Stimulated activated CD8-positive, alpha-beta memory T cell treated with anti-CD3 and anti-CD28 coated beads, Interleukin-4, amount 100 ng/mL, for 24 hours (primary cell): ENCODE measurements around the gene FOXK1.
"Not testable (repeated sequence)": the region's sequence is repeated elsewhere in the genome, so short reads cannot be mapped to it uniquely, and the experiment has no call there.

ENCODE experiments used
- DNase-seq: peaks from one replicate; pipeline ENCODE4 v3.0.0-alpha.2; 2020; ENCODE audit warnings: low read depth

FOXK1 gene

DNA sequence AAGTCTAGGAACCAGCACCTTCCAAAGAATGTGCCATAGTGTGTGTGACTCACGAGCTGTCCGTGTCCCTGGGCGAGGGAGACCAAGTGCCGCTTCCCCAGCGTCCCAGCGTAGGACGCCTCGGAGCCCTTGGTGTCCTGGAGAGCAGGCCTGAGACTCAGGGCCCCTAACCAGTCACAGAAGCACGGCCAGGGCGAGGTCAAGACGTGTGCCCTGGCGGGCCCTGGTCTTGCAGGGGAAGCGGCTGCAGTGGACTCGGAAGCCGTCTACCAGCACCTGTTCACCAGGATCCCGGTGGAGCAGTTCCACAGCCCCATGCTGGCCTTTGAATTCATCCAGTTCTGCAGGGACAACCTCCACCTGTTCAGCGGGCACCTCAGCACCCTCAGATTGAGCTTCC lies 103.9 kb downstream of the FOXK1 start:
- DNase-seq, result no peak

DNA sequence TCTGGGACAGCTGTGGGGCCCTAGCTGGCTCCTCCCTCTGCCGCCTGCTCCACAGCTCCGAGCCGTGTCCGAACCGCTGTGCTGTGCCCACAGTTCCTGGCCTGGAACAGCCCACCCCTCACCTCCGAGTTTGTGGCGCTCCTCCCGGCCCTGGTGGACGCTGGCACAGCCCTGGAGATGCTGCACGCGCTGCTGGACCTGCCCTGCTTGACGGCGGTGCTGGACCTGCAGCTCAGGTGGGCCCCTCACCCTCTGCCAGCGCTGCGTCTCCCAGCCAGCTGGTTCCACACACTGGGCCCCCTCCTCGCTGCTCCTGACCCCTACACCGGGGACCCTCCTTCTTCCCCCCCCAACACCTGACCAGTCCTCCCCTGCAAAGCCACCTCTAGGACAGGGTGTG lies 105.4 kb downstream of the FOXK1 start:
- DNase-seq, result no peak

DNA sequence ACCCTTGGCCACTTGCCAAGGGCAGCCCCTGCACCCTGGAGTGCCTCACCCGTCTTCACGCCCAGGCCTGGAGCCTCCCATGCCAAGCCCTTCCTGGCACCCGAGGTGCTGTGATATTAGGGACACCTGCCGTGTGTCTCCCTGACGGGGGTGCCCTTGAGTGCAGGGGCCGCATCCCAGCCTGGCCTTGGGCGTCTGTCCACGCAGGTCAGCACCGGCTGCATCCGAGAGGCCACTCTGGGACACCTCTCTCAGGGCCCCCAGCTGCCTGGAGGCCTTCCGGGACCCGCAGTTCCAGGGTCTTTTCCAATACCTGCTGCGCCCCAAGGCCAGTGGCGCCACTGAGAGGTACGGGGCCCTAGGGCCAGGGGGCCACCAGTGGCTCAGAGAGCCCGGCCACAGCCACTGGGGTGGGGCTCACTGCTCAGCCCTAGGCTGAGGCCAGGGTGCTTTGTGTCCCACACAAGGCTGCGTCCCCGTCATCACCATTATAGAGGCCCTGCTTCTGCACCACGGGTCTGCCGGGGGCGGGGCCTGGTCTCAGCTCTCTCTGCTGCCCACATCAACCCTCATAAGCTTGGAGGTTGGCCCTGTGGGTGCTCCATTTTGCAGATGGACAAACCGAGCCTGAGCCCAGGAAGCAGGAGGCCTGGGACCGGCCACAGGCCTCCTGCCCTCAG lies 106.0 kb downstream of the FOXK1 start:
- no peak for DNase-seq

DNA sequence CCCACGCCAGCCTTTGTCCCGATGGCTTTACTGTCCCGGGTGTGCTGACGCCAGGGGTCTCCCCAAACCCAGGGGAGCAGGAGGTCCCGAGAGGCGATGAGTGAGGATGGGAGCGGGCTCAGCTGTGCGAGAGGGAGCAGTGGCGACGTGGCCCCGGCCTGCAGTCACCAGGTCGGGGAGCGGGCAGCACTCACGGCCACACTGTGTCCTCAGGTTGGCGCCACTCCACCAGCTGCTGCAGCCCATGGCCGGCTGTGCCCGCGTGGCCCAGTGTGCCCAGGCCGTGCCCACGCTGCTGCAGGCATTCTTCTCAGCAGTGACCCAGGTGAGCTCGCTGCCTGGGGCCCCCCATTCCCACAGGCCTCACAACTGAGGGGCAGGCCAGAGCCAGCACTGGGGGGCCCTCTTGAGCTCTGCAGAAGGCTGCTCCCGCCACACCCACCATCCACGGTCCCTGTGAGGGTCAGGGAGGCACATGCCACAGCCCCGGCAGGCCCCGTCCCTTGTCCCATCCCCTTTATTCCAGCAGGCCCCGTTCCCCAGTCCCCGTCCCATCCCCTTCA lies 106.6 kb downstream of the FOXK1 start:
- DNase-seq, result no peak

DNA sequence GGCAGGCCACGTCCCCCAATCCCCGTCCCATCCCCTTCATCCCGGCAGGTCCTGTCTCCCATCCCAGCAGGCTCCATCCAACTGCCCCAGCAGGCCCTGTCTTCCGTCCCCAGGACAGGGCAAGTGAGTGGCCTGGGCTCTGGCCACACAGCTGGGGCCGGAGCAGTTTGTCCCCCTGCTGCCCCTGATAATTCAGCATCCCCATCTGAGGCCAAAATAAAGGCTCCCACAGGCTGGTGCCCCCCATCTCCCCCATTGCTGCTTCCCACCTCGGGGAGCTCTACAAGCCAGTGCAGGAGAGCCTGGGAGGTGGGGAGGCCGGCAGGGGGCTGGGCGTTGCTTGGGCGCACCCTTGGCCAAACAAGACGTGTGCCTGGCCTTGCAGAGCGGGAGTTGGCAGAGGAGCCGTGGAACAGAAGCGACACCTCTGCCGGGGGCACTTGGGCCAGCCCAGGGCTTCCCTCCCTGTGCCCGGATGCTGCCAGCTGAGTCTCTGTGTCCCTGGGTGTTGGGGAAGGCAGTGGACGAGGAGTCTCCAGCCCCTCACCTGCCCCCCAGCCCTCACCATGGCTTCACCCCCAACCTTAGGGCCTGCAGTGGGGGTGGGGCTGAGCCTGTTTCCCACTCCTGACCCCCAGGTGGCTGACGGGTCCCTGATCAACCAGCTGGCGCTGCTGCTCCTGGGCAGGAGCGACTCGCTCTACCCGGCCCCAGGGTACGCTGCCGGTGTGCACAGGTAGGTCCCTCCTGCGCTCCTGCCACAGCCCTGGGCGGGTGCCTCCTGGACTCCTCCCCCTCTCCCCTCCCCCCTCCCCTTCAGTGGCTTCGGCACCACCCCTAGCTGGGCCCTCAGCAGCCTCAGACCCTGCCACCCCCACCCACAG lies 107.3 kb downstream of the FOXK1 start:
- DNase-seq, result no peak

DNA sequence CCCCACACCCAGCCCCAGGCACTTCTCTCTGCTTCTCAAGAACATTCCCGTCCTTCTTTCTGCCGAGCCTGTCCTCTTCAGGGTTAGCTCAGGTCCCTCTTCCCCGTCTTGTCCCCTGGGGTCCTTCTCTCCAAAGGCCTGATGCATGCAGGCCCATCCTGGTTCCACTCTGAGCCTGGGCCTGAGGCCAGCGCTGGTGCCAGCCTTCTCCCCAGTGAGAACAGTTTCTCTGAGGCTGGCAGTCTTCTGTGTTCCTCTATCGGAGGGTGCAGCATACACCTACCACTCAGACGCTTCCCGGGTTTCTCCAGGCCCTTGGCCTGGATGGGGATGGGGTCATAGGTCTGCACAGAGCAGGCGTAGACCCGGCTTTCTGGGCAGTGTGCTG lies 108.0 kb downstream of the FOXK1 start:
- no peak for DNase-seq

DNA sequence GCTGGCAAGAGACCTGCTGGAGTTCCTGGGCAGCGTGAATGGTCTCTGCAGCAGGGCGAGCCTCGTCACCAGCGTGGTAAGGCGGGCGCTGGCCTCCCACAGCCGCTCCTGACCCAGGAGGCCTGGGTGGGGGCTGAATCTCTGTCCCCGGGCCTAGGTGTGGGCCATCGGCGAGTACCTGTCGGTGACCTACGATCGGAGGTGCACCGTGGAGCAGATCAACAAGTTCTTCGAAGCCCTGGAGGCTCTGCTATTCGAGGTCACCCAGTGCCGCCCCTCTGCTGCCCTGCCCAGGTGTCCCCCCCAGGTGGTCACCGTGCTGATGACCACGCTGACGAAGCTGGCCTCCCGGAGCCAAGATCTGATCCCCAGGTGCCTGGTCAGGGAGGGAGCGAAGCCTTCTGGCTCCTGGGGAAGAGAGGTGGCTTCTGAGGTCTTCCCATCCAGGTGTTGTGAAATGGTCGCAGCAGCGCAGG lies 108.5 kb downstream of the FOXK1 start:
- no peak for DNase-seq

DNA sequence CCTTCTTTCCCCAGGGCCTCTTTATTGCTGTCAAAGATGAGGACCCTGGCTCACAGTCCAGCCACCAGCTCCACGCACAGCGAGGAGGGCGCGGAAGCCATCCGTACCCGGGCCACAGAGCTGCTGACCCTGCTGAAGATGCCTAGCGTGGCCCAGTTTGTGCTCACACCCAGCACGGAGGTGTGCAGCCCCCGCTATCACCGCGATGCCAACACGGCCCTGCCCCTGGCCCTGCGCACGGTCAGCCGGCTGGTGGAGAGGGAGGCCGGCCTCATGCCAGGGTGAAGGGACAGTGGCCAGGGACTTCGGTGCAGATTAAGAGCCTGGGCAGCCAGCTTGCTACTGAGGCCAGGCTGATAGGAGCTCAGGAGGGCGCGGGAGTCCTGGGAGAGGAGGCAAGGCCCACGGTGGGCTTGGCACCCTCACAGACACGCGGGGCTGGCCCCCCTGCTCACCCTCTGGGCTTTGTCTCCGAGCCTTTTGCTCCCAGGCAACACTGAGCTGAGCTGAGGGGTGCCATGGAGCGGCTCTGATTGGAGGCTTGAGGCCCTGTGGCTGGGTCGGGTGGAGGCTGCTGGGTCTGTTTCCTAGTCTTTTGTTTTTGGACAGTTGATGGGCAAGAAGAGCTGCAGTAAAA lies 109.1 kb downstream of the FOXK1 start:
- DNase-seq, result no peak

DNA sequence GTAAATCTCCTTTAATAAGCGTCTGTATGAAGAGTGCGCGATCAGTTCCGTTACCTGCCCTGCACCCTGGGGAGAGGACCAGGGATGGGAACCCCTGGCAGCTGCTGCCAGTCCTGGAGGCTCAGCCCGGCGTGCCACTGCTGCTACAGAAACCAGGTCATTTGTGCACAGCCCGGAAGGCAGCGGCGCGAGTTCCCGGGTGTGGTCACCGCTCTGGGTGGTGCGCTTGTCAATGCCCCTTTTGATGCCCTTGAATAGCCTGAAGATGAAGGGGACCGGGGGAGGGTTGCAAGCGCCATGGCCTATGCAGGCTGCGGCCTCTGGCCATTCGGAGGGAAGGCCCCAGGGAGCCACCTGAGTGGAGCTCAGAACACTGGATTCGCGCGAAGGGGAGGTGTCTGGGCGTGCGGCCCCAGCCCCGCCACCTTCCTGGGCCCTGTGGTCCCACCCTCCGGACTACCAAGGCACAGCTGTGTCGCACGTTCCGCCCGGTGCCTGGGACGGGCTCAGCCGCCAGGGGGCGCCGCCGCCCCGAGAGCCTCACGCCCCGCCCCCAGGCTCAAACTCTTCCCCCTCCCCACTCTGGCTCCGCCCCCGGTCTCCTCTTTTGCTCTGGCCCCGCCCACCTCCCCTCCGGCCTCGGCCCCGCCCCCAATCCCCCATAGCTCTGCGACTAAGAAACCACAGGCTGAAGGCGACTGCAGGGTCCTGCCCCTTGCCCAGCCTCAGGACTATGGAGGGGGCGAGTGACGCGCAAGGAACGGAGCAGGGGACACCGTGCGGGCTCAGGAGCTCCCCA lies 109.8 kb downstream of the FOXK1 start:
- DNase-seq, result peak; percentile 75

DNA sequence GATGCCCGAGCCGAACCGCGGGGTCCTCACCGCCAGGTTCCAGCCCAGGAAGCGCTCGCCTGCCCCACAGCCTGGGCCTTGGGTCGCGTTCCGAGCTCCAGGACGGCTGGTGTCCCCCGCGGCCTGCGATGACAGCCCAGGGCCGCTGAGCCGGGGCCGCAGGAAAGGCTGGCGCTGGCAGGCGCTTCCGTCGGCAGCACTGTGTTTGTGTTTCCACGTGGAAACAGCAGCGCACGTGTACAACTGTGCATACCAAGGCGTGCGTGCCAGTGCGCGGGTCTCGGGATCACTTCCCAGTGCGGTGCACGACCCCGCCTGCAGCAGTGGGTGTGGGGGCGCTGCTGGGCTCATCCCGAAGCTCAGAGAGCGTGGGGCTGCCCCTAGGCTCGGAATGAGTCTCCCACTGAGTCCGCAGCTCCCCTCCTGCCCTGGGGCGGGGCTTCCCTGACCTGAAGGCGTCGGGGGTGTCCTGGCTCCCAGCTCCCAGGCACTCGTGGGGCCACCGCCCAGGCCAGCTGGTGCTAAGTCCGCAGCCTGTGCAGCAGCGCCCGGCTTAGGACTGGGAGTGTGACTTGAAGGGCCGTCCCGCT lies 110.5 kb downstream of the FOXK1 start:
- no peak for DNase-seq

DNA sequence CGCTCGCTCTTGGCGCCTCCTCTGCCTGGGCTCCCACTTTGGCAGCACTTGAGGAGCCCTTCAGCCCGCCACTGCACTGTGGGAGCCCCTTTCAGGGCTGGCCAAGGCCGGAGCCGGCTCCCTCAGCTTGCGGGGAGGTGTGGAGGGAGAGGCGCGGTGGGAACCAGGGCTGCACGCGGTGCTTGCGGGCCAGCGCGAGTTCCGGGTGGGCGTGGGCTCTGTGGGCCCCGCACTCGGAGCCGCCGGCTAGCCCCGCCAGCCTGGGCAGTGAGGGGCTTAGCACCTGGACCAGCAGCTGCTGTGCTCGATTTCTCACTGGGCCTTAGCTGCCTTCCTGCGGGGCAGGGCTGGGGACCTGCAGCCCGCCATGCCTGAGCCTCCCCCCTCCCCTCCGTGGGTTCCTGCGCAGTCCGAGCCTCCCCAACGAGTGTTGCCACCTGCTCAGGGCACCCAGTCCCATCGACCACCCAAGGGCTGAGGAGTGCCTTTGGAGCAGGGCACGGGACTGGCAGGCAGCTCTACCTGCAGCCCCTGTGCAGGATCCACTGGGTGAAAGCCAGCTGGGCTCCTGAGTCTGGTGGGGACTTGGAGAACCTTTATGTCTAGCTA lies 111.4 kb downstream of the FOXK1 start:
- DNase-seq, result not testable (repeated sequence)

DNA sequence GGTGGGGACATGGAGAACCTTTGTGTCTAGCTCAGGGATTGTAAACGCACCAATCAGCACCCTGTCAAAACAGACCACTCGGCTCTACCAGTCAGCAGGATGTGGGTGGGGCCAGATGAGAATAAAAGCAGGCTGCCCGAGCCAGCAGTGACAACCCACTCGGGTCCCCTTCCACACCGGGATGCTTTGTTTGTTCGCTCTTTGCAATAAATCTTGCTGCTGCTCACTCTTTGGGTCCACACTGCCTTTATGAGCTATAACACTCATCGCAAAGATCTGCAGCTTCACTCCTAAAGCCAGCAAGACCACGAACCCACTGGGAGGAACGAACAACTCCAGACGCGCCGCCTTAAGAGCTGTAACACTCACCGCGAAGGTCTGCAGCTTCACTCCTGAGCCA lies 112.1 kb downstream of the FOXK1 start:
- DNase-seq, result not testable (repeated sequence)

DNA sequence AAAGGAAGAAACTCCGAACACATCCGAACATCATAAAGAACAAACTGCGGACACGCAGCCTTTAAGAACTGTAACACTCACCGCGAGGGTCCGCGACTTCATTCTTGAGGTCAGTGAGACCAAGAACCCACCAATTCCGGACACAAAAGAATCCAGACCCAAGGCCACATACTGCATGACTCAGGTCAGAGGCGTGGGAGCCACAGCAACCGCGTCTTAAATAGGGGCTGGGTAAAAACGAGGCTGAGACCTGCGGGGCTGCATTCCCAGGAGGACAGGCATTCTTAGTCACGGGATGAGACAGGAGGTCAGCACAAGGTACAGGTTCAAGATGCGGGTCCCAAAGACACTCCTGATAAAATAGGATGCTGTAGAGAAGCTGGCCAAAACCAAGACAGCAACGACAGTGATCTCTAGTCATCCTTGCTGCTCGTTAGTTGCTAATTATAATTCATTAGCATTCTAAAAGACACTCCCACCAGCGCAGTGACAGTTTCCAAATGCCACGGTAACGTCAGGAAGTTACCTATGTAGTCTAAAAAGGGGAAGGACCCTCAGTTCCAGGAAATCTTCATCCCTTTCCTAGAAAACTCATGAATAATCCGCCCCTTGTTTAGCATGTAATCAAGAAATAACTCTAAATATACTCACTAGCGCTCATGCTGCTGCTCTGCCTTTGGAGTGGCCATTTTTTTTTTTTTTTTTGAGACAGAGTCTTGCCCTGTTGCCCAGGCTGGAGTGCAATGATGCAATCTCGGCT lies 112.7 kb downstream of the FOXK1 start:
- no peak for DNase-seq

DNA sequence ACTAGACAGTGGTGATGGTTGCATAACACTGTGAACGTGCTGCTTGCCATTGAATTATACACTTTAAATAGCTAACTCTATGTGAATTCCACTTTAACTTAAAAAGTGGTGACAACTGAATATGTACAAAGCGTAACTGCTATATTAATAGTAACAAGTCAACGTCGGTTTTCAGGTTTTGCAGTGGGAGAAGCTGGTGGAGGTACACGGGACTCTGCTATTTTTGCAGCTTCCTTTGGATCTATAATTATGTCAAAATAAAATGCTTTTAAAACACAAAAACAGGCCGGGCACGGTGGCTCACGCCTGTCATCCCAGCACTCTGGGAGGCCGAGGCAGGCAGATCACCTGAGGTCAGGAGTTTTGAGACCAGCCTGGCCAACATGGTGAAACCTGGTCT lies 114.4 kb downstream of the FOXK1 start:
- no peak for DNase-seq

DNA sequence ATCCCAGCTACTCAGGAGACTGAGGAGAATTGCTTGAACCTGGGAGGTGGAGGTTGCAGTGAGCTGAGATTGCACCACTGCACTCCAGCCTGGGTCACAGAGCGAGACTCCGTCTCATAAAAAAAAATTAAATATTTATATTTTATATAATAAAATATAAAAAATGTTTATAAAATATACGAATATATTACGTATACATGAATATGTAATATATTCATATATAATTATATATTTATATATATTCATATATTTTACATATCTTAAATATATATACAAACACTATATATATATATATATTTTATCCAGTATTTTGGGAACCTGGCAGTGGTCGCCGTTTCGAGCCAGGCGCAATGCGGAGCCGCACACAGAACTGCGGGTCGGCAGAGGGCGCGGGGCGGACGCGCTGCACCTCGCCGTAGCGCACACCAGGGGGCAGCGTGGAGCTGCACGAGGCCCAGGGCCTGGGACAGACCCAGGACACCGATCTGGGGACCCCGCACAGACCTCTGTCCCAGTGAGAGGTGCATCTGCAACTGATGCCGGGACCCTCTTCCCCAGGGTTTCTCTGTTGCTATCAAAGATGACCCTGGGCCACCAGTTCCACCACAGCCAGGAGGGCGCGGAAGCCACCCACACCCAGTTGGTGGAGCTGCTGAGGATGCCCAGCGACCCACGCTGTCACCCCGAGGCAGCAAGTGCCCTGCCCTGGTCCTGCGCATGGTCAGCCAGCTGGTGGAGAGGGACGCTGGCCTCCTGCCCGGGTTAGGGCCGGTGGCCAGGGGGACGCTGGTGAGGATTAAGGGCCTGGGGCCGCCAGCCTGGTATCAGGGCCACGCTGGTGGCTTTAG lies 116.0 kb downstream of the FOXK1 start:
- DNase-seq, result peak; percentile 54

DNA sequence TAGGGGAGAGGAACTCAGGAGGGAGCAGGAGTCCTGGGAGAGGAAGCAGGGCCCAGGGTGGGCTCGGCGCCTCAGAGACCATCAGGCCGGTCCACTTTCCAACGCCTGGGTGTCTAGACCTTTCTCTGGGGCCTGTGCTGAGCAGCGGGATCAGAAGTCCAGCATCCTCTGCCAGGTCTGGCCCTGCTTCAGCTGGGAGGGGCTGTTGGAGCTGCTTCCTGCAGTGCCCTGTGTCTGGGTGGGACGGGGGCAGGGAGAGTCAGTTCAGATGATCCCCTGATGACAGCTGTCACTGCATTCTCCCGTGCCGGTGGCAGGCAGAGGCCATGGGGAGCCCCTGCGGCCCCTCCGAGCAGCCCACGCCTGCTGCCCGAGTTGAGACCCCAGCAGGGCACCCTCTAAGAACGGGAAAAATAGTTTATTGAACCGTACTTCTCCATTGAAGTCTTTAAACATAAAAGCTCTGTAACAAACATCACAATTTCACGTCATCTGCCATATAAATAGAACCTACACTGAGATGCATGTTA lies 116.7 kb downstream of the FOXK1 start:
- no peak for DNase-seq

DNA sequence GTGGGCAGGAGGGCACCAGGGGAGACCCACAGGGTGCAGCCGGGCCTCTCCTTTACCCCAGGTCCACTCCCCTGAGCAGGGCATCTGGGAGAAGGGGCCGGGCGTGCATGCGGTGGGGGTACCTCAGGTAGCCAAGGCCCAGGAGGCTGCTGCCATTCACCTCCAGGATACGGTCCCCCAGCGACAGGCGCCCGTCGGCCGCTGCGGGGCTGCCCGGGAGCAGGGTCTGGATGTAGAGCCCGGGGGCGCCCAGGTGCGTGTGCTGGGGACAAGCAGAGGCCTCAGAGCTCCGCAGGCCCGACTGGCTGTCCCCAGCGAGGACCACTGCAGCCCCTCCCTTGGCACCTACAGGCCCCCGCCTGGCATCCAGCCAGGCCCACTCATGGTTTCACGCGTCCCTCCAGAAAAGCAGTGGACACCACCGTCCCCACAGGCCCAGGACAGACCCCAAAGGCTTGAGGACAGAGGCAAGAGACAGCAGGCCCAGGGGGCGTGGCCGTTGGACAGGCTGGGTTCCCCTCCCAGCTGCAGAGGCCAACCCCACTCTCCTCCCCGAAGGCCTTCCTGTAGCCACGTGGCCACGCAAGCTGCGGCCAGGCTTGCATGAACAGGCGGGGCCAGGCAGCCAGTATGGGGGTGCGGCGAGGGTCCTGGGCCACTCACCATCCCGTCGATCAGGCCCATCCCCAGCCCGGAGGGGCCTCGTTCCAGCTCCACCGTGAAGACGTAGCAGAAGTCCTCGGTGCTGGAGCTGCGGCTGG lies 117.6 kb downstream of the FOXK1 start:
- DNase-seq, result no peak

DNA sequence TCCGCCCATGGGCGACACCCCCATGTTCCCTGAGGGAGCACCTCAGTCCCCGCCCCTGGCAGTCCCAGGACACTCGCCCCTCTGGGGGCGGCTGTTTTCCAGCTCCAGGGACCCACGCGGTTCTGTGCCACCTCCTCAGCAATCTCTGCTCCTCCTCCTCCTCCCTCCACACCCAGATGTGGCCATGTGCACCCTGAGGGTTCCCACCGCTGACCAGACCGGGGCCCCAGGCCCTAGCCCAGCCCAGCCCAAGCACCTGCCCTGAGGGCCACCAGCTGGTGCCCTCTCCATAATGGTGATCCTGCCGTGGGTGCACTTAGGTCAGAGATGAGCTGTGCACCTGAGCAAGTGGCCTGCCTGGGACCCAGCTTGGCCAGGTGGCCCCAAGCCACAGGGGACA lies 118.4 kb downstream of the FOXK1 start:
- DNase-seq, result no peak
